H9 (cell line): ENCODE results near the gene NFIL3. TPM values are rescaled to one million over a fixed set of nuclear protein-coding genes. Genes with fewer than 3 reads are reported as not detected.

Experiments
- DNase-seq: peaks from one replicate; pipeline ENCODE4 v3.0.0-alpha.2; 2017
- H2AFZ ChIP-seq: one replicate; pipeline ENCODE4 v1.6.1; 2013; ENCODE audit warnings: mild to moderate bottlenecking, low read length, control low read depth, moderate library complexity
- H2AK5ac ChIP-seq: 2 replicates; pipeline ENCODE4 v1.6.1; 2013; ENCODE audit warnings: low read length, control low read depth, mixed read lengths; ENCODE audit not compliant: insufficient read length
- H2BK120ac ChIP-seq: one replicate; pipeline ENCODE4 v1.6.1; 2013; ENCODE audit warnings: low read depth, mild to moderate bottlenecking, low read length, control low read depth, inconsistent platforms; ENCODE audit not compliant: poor library complexity, severe bottlenecking
- H2BK12ac ChIP-seq: 2 replicates; pipeline ENCODE4 v1.6.1; 2013; ENCODE audit warnings: low read length, control low read depth, mixed read lengths, low read depth; ENCODE audit not compliant: insufficient read length
- H2BK15ac ChIP-seq: 2 replicates; pipeline ENCODE4 v1.6.1; 2013; ENCODE audit warnings: low read depth, low read length, control low read depth
- H2BK20ac ChIP-seq: one replicate; pipeline ENCODE4 v1.6.1; 2013; ENCODE audit warnings: low read depth, mild to moderate bottlenecking, low read length, control low read depth, inconsistent platforms; ENCODE audit not compliant: poor library complexity, severe bottlenecking
- H2BK5ac ChIP-seq: 2 replicates; pipeline ENCODE4 v1.6.1; 2013; ENCODE audit warnings: low read length, control low read depth, mixed read lengths; ENCODE audit not compliant: insufficient read length
- H3K14ac ChIP-seq: 2 replicates; pipeline ENCODE4 v1.6.1; 2013; ENCODE audit warnings: low read length, control low read depth; ENCODE audit not compliant: insufficient read depth
- H3K18ac ChIP-seq: 2 replicates; pipeline ENCODE4 v1.6.1; 2013; ENCODE audit warnings: low read depth, mild to moderate bottlenecking, mixed read lengths, low read length, control low read depth; ENCODE audit not compliant: insufficient read length
- H3K23ac ChIP-seq: 2 replicates; pipeline ENCODE4 v1.6.1; 2013; ENCODE audit warnings: low read length, control low read depth, mixed read lengths, low read depth; ENCODE audit not compliant: insufficient read length
- H3K23me2 ChIP-seq: 2 replicates; pipeline ENCODE4 v1.6.1; 2013; ENCODE audit warnings: low read depth, mild to moderate bottlenecking, mixed read lengths, low read length, control low read depth; ENCODE audit not compliant: insufficient read length, poor library complexity, severe bottlenecking
- H3K27ac ChIP-seq: 2 replicates; pipeline ENCODE4 v1.5.1; 2013; ENCODE audit warnings: low read length, control low read depth, mixed read lengths, low read depth; ENCODE audit not compliant: insufficient read length
- H3K27me3 ChIP-seq: 2 replicates; pipeline ENCODE4 v1.6.1; 2013; ENCODE audit warnings: low read length, control low read depth, inconsistent platforms; ENCODE audit not compliant: insufficient read depth
- H3K4ac ChIP-seq: 2 replicates; pipeline ENCODE4 v1.6.1; 2013; ENCODE audit warnings: low read depth, mild to moderate bottlenecking, control low read depth, inconsistent platforms, low read length, moderate library complexity
- H3K4me1 ChIP-seq: 2 replicates; pipeline ENCODE4 v1.6.1; 2013; ENCODE audit warnings: low read length, control low read depth, inconsistent platforms; ENCODE audit not compliant: insufficient read depth
- H3K4me2 ChIP-seq: 2 replicates; pipeline ENCODE4 v1.6.1; 2013; ENCODE audit warnings: low read length, control low read depth, mixed read lengths; ENCODE audit not compliant: insufficient read length, insufficient read depth
- H3K56ac ChIP-seq: 2 replicates; pipeline ENCODE4 v1.6.1; 2013; ENCODE audit warnings: low read depth, mild to moderate bottlenecking, mixed read lengths, low read length, control low read depth; ENCODE audit not compliant: insufficient read length
- H3K79me1 ChIP-seq: 2 replicates; pipeline ENCODE4 v1.6.1; 2013; ENCODE audit warnings: low read depth, mild to moderate bottlenecking, moderate library complexity, low read length, control low read depth, inconsistent platforms; ENCODE audit not compliant: insufficient read depth, poor library complexity, severe bottlenecking
- H3K79me2 ChIP-seq: 2 replicates; pipeline ENCODE4 v1.6.1; 2013; ENCODE audit warnings: low read length, control low read depth, inconsistent platforms; ENCODE audit not compliant: insufficient read depth
- H3K9ac ChIP-seq: 2 replicates; pipeline ENCODE4 v1.6.1; 2013; ENCODE audit warnings: low read length, control low read depth, mixed read lengths; ENCODE audit not compliant: insufficient read length; ENCODE audit errors: extremely low read depth
- H3K9me3 ChIP-seq: one replicate; pipeline ENCODE4 v1.6.1; 2013; ENCODE audit warnings: low read depth, low read length, inconsistent platforms; ENCODE audit not compliant: control insufficient read depth
- H3T11ph ChIP-seq: one replicate; pipeline ENCODE4 v1.6.1; 2013; ENCODE audit warnings: mild to moderate bottlenecking, low read length, control low read depth, inconsistent platforms
- H4K20me1 ChIP-seq: one replicate; pipeline ENCODE4 v1.6.1; 2013; ENCODE audit not compliant: control insufficient read depth, insufficient read length, insufficient read depth
- H4K5ac ChIP-seq: 2 replicates; pipeline ENCODE4 v1.6.1; 2013; ENCODE audit warnings: low read depth, mild to moderate bottlenecking, mixed read lengths, low read length, control low read depth; ENCODE audit not compliant: insufficient read length
- H4K8ac ChIP-seq: replicated peaks from 2 replicates; pipeline ENCODE4 v1.6.1; 2013; ENCODE audit warnings: low read length, control low read depth, mixed read lengths, low read depth; ENCODE audit not compliant: insufficient read length
- H4K91ac ChIP-seq: 2 replicates; pipeline ENCODE4 v1.6.1; 2013; ENCODE audit warnings: low read depth, mild to moderate bottlenecking, moderate library complexity, mixed read lengths, low read length, control low read depth; ENCODE audit not compliant: insufficient read length
- H3K27ac Mint-ChIP-seq, 3 experiments: 2 replicates in 2 of 3; 3 replicates in 1 of 3; pipeline ENCODE4 v1.8.0; 2020 to 2021; ENCODE audit warnings: mixed read lengths in 3 of 3, mild to moderate bottlenecking in 1 of 3, moderate library complexity in 1 of 3
- H3K27me3 Mint-ChIP-seq: 2 replicates; pipeline ENCODE4 v1.8.0; 2021; ENCODE audit warnings: low read depth, mild to moderate bottlenecking, moderate library complexity, mixed read lengths
- H3K36me3 Mint-ChIP-seq, 3 experiments: 2 replicates in 2 of 3; 3 replicates in 1 of 3; pipeline ENCODE4 v1.8.0; 2020 to 2021; ENCODE audit warnings: low read depth in 3 of 3, mixed read lengths in 3 of 3; ENCODE audit not compliant: insufficient read depth in 1 of 3
- H3K4me1 Mint-ChIP-seq, 2 experiments: 2 replicates each; pipeline ENCODE4 v1.8.0; 2020; ENCODE audit warnings: mixed read lengths in 2 of 2
- H3K4me3 Mint-ChIP-seq, 2 experiments: 2 replicates in 1 of 2; 3 replicates in 1 of 2; pipeline ENCODE4 v1.8.0; 2020 to 2021; ENCODE audit warnings: mild to moderate bottlenecking in 2 of 2, mixed read lengths in 2 of 2, moderate library complexity in 1 of 2
- H3K9me3 Mint-ChIP-seq, 2 experiments: 2 replicates in 1 of 2; 3 replicates in 1 of 2; pipeline ENCODE4 v1.8.0; 2020; ENCODE audit warnings: mild to moderate bottlenecking in 2 of 2, mixed read lengths in 2 of 2, moderate library complexity in 1 of 2
- WGBS: extraction: QIAGEN DNeasy Blood & Tissue Kit; methylation state at CpG from one replicate; pipeline ENCODE4 v1.1.7; 2013; ENCODE audit warnings: missing lambda C conversion rate, low lambda C conversion rate, mixed read lengths; ENCODE audit not compliant: insufficient read length; ENCODE audit errors: extremely low coverage; 5-methylcytosine and 5-hydroxymethylcytosine counted together
- total RNA-seq: library from RNA; stranded (reverse); gene quantifications from 2 replicates; pipeline ENCODE4 v1.2.1, GENCODE V29; 2021
- TF ChIP-seq, protein P1 (sequence below): fragments of 200-600 bp; sonication (generic); conservative IDR thresholded peaks from 3 replicates; pipeline ENCODE4 v1.8.0; 2021; ENCODE audit warnings: antibody characterized with exemption, mild to moderate bottlenecking

The NFIL3 gene
- total RNA-seq, 1 experiment from 2014 or later: 8.4 TPM

- no peaks in the 10 kb centered on the region for H4K20me1 ChIP-seq
- no CpG with 5 or more reads among the region's 82 CpGs for WGBS
- Mint-ChIP-seq H3K27ac (peak within 1 kb of the TSS; percentile 95 to 99 (median 98)), H3K36me3 (peaks cover 9 to 30% (median 10%) of the 10 kb centered on the region in 3 experiments; a peak in 6 of 7 replicates), H3K4me1 (peaks cover 22 to 25% of the 10 kb centered on the region in 2 experiments), H3K27me3 (no peaks in the 10 kb centered on the region; the same call in none of the 2 replicates), H3K4me3 (peak within 1 kb of the TSS; percentile 94 to 98), H3K9me3 (peaks cover 5 to 11% of the 10 kb centered on the region in 2 experiments; a peak in 4 of 5 replicates)
- no peak within 1 kb of the TSS for H3K4ac ChIP-seq
- peaks cover 14% of the 10 kb centered on the region; the same call in 1 of the 2 replicates for H3K79me2 ChIP-seq
- H3K18ac ChIP-seq: peak within 1 kb of the TSS; percentile 20
- no peak within 1 kb of the TSS for H2BK120ac ChIP-seq
- H2AK5ac ChIP-seq: no peak within 1 kb of the TSS
- peak within 1 kb of the TSS; percentile 53 for H2AFZ ChIP-seq
- peak within 1 kb of the TSS; percentile 65 for H3K4me2 ChIP-seq
- no peak within 1 kb of the TSS for H2BK12ac ChIP-seq
- peak within 1 kb of the TSS; percentile 69 for H3K9ac ChIP-seq
- H4K8ac ChIP-seq: no peak within 1 kb of the TSS
- peak within 1 kb of the TSS; percentile 3 for H2BK5ac ChIP-seq
- no peak within 1 kb of the TSS for H4K5ac ChIP-seq
- no peaks in the 10 kb centered on the region for H3K23me2 ChIP-seq
- no peak within 1 kb of the TSS for H3K23ac ChIP-seq
- H3K9me3 ChIP-seq: no peaks in the 10 kb centered on the region
- H3K27me3 ChIP-seq: no peaks in the 10 kb centered on the region
- H2BK15ac ChIP-seq: no peak within 1 kb of the TSS
- H4K91ac ChIP-seq: no peak within 1 kb of the TSS
- H3K79me1 ChIP-seq: no peaks in the 10 kb centered on the region
- peak; percentile 87 for DNase-seq
- H2BK20ac ChIP-seq: no peak within 1 kb of the TSS
- H3K27ac ChIP-seq: no peak within 1 kb of the TSS
- H3K4me1 ChIP-seq: peaks cover 8% of the 10 kb centered on the region
- H3K56ac ChIP-seq: no peak within 1 kb of the TSS
- no peak within 1 kb of the TSS for H3T11ph ChIP-seq
- TF ChIP-seq, protein P1, sequence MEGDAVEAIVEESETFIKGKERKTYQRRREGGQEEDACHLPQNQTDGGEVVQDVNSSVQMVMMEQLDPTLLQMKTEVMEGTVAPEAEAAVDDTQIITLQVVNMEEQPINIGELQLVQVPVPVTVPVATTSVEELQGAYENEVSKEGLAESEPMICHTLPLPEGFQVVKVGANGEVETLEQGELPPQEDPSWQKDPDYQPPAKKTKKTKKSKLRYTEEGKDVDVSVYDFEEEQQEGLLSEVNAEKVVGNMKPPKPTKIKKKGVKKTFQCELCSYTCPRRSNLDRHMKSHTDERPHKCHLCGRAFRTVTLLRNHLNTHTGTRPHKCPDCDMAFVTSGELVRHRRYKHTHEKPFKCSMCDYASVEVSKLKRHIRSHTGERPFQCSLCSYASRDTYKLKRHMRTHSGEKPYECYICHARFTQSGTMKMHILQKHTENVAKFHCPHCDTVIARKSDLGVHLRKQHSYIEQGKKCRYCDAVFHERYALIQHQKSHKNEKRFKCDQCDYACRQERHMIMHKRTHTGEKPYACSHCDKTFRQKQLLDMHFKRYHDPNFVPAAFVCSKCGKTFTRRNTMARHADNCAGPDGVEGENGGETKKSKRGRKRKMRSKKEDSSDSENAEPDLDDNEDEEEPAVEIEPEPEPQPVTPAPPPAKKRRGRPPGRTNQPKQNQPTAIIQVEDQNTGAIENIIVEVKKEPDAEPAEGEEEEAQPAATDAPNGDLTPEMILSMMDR: no peak
- peak within 1 kb of the TSS; percentile 81 for H3K14ac ChIP-seq
Observed at GRCh38 chr9:91361291-91362050, 62.2 kb downstream of the NFIL3 start, which contains the start of gene AUH. TSS of gene AUH (minus strand) at chr9:91361918. CDS start at chr9:91361889, 29 bp downstream.
